ENCODE measurements around the gene PKIG. TPM values are rescaled to one million over a fixed set of nuclear protein-coding genes. Genes with fewer than 3 reads are reported as not detected.

The PKIG gene
- total RNA-seq, 1 experiment from 2014 or later, result 20.1 TPM

DNA sequence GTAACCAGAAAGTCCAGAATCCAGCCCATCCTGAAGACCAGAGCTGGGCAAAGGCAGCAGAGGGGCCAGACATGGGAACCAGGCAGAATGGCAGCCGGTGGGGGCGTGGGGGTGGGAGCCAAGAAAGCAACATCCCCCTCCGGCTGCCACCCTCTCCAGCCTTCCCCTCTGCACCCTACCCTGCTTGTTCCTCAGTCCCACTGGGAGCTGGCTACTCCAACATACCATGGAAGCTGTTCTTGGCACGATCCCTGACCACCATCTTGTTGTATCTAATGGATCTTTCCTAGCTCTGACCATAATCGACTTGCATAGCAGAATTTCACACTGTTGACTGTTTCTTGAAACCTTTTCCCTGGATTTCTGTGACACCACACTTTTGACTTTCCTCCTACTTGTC lies 38.9 kb downstream of the PKIG start:
- Histone ChIP-seq H3K9me2 (ENCODE audit: insufficient read depth) (no peaks in the 10 kb centered on the region), H3K4me3 (replicated peaks in 1 of 2; ENCODE audit: low read depth in 1 of 2, low read length in 2 of 2) (no peak overlapping the region), H3K79me2 (ENCODE audit: insufficient read depth, low read length) (no peaks in the 10 kb centered on the region), H3K27me3 (ENCODE audit: insufficient read depth, low read length) (no peaks in the 10 kb centered on the region), H3K27ac (ENCODE audit: low read depth, low read length) (no peak overlapping the region), H3K4me2 (ENCODE audit: low read length) (no peak overlapping the region), H2AFZ (ENCODE audit: low read depth, low read length, poor library complexity, severe bottlenecking) (no peak overlapping the region), H3K4me1 (ENCODE audit: control insufficient read depth in 1 of 2, insufficient read depth in 2 of 2, low read length in 2 of 2) (no peaks in the 10 kb centered on the region), H3K9me3 (ENCODE audit: control insufficient read depth in 1 of 2, insufficient read depth in 1 of 2, low read depth in 1 of 2, low read length in 2 of 2) (peaks cover 0 to 3% of the 10 kb centered on the region in 2 experiments; a peak in 3 of 4 replicates), H3K9ac (ENCODE audit: low read length) (no peak overlapping the region), H4K20me1 (ENCODE audit: insufficient read depth) (no peaks in the 10 kb centered on the region), H3K36me3 (ENCODE audit: control insufficient read depth in 1 of 2, insufficient read depth in 2 of 2, low read length in 2 of 2) (peaks cover 10 to 48% of the 10 kb centered on the region in 2 experiments; a peak in 3 of 4 replicates)
- RAD21 ChIA-PET (ENCODE audit: low non-redundant PET in 1 of 2, low total read pairs in 2 of 2, uncharacterized antibody in 2 of 2, unreplicated experiment in 2 of 2), result no interaction called here
- intact Hi-C loops (cut with micrococcal nuclease), result no loop called here
- TF ChIP-seq, protein P1, sequence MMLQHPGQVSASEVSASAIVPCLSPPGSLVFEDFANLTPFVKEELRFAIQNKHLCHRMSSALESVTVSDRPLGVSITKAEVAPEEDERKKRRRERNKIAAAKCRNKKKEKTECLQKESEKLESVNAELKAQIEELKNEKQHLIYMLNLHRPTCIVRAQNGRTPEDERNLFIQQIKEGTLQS (IDR thresholded peaks at IDR 0.05), result no peak
- TF ChIP-seq JUND (IDR thresholded peaks at IDR 0.05) (no peak), SP1 (IDR thresholded peaks at IDR 0.05; ENCODE audit: low read depth) (no peak), RAD21 (IDR thresholded peaks at IDR 0.05; ENCODE audit: low read depth) (no peak)
- POLR2A ChIA-PET, result no interaction called here
- no TSS peak for BruUV-seq (replicated peaks)
- CTCF ChIA-PET, result no interaction called here
- no peak for DNase-seq (ENCODE audit: low read depth, low spot score)
- ATAC-seq, result no peak

DNA sequence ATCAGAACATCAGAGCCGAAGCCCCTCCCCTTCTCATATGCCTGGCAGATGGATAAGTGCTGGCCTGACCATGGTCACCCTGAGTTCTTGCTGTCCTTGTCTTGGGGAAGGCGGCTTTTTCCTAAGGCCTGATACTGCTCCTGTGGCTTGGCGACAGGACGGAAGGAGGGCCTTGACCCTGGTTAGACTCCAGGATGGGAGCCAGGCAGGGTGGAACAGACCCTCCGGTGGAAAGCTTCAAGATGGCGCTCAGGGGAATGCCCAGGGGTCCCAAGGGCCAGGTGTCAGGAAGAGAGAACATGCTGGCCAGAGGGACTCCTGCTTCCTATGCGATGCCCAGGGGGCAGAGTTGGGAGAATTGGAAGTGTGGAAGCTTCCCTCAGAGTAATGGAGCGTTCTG lies 39.6 kb downstream of the PKIG start:
- ChIA-PET POLR2A (no interaction called here), RAD21 (ENCODE audit: low non-redundant PET in 1 of 2, low total read pairs in 2 of 2, uncharacterized antibody in 2 of 2, unreplicated experiment in 2 of 2) (no interaction called here), CTCF (no interaction called here)
- DNase-seq (ENCODE audit: low read depth, low spot score) (no peak), ATAC-seq (no peak)
- intact Hi-C loops (cut with micrococcal nuclease), result no loop called here
- Histone ChIP-seq H3K4me1 (ENCODE audit: control insufficient read depth in 1 of 2, insufficient read depth in 2 of 2, low read length in 2 of 2) (no peaks in the 10 kb centered on the region), H3K4me3 (replicated peaks in 1 of 2; ENCODE audit: low read depth in 1 of 2, low read length in 2 of 2) (no peak overlapping the region), H3K79me2 (ENCODE audit: insufficient read depth, low read length) (no peaks in the 10 kb centered on the region), H2AFZ (ENCODE audit: low read depth, low read length, poor library complexity, severe bottlenecking) (no peak overlapping the region), H3K4me2 (ENCODE audit: low read length) (no peak overlapping the region), H3K27ac (ENCODE audit: low read depth, low read length) (no peak overlapping the region), H3K9ac (ENCODE audit: low read length) (no peak overlapping the region), H3K27me3 (ENCODE audit: insufficient read depth, low read length) (no peaks in the 10 kb centered on the region), H3K9me3 (ENCODE audit: control insufficient read depth in 1 of 2, insufficient read depth in 1 of 2, low read depth in 1 of 2, low read length in 2 of 2) (peaks cover 0 to 3% of the 10 kb centered on the region in 2 experiments; a peak in 3 of 4 replicates), H4K20me1 (ENCODE audit: insufficient read depth) (no peaks in the 10 kb centered on the region), H3K9me2 (ENCODE audit: insufficient read depth) (no peaks in the 10 kb centered on the region), H3K36me3 (ENCODE audit: control insufficient read depth in 1 of 2, insufficient read depth in 2 of 2, low read length in 2 of 2) (peaks cover 10 to 46% of the 10 kb centered on the region in 2 experiments; a peak in 3 of 4 replicates)
- BruUV-seq (replicated peaks), result no TSS peak
- TF ChIP-seq SIN3A (IDR thresholded peaks at IDR 0.05; ENCODE audit: low read depth) (no peak), RAD21 (IDR thresholded peaks at IDR 0.05; ENCODE audit: low read depth) (no peak), POLR2A (IDR thresholded peaks at IDR 0.05; ENCODE audit: borderline replicate concordance, extremely low read depth, insufficient read depth, insufficient read length) (no peak), POLR2AphosphoS5 (IDR thresholded peaks at IDR 0.05; ENCODE audit: low read depth, low read length) (no peak), EZH2phosphoT487 (IDR thresholded peaks at IDR 0.05; ENCODE audit: borderline replicate concordance) (no peak), JUND (IDR thresholded peaks at IDR 0.05) (no peak), CBX3 (IDR thresholded peaks at IDR 0.05; ENCODE audit: low read depth) (no peak), ZFX (IDR thresholded peaks at IDR 0.05) (no peak), CEBPB (IDR thresholded peaks at IDR 0.05; ENCODE audit: low read depth) (no peak), EGR1 (IDR thresholded peaks at IDR 0.05; ENCODE audit: low read depth) (no peak)
- TF ChIP-seq, protein P2, sequence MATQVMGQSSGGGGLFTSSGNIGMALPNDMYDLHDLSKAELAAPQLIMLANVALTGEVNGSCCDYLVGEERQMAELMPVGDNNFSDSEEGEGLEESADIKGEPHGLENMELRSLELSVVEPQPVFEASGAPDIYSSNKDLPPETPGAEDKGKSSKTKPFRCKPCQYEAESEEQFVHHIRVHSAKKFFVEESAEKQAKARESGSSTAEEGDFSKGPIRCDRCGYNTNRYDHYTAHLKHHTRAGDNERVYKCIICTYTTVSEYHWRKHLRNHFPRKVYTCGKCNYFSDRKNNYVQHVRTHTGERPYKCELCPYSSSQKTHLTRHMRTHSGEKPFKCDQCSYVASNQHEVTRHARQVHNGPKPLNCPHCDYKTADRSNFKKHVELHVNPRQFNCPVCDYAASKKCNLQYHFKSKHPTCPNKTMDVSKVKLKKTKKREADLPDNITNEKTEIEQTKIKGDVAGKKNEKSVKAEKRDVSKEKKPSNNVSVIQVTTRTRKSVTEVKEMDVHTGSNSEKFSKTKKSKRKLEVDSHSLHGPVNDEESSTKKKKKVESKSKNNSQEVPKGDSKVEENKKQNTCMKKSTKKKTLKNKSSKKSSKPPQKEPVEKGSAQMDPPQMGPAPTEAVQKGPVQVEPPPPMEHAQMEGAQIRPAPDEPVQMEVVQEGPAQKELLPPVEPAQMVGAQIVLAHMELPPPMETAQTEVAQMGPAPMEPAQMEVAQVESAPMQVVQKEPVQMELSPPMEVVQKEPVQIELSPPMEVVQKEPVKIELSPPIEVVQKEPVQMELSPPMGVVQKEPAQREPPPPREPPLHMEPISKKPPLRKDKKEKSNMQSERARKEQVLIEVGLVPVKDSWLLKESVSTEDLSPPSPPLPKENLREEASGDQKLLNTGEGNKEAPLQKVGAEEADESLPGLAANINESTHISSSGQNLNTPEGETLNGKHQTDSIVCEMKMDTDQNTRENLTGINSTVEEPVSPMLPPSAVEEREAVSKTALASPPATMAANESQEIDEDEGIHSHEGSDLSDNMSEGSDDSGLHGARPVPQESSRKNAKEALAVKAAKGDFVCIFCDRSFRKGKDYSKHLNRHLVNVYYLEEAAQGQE (IDR thresholded peaks at IDR 0.05; ENCODE audit: low read depth), result no peak
- TF ChIP-seq, protein P1 (IDR thresholded peaks at IDR 0.05), result no peak
- TF ChIP-seq, protein P3, sequence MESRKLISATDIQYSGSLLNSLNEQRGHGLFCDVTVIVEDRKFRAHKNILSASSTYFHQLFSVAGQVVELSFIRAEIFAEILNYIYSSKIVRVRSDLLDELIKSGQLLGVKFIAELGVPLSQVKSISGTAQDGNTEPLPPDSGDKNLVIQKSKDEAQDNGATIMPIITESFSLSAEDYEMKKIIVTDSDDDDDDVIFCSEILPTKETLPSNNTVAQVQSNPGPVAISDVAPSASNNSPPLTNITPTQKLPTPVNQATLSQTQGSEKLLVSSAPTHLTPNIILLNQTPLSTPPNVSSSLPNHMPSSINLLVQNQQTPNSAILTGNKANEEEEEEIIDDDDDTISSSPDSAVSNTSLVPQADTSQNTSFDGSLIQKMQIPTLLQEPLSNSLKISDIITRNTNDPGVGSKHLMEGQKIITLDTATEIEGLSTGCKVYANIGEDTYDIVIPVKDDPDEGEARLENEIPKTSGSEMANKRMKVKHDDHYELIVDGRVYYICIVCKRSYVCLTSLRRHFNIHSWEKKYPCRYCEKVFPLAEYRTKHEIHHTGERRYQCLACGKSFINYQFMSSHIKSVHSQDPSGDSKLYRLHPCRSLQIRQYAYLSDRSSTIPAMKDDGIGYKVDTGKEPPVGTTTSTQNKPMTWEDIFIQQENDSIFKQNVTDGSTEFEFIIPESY (IDR thresholded peaks at IDR 0.05; ENCODE audit: extremely low read depth, insufficient replicate concordance, low read length), result no peak
- TF ChIP-seq, protein P4, sequence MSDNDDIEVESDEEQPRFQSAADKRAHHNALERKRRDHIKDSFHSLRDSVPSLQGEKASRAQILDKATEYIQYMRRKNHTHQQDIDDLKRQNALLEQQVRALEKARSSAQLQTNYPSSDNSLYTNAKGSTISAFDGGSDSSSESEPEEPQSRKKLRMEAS (IDR thresholded peaks at IDR 0.05), result no peak
